HuH-7.5 (cell line): Measurements from ENCODE around the gene TMEM41B.
A peak's percentile ranks its signal among the peaks of the same experiment; 100 is the strongest.
"Not testable (repeated sequence)": the region's sequence is repeated elsewhere in the genome, so short reads cannot be mapped to it uniquely, and the experiment has no call there.

Source experiments
- DNase-seq: peaks from one replicate; pipeline ENCODE4 v3.0.0; 2011; ENCODE audit warnings: low spot score

The TMEM41B gene, protein sequence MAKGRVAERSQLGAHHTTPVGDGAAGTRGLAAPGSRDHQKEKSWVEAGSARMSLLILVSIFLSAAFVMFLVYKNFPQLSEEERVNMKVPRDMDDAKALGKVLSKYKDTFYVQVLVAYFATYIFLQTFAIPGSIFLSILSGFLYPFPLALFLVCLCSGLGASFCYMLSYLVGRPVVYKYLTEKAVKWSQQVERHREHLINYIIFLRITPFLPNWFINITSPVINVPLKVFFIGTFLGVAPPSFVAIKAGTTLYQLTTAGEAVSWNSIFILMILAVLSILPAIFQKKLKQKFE

DNA sequence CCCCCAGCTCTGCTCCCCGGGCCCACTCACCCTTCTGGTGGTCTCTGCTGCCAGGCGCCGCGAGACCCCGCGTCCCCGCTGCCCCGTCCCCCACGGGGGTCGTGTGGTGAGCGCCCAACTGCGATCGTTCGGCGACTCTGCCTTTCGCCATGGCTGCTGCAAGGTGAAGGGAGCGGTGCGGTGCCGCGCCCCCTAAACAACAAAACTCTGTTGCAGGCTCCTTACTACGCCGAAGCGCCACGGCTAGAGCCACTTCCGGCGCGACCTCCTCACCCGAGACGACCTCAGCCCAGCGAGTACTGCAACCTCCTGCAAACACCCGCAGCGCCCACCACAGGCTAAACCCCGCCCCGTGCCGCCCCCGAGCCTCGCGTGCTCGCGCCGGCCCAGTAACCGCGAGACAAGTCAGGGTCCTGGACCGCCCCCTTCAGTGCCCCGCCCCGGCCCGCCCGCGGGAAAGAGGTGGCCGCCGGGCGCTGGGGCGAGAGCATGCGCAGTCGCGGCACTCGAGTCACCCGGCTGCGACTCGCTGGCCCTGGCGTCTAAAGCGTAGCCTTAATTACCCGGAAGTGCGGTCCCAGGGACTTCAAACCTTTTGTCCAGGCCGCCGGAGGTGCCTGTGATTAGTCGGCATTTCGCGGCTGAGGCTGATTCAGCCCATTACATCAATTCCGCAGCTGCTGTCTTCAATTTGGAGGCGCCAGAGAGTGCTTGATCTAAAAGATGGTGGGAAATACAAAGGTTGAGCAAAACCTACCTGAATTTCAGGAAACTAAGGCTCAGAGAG is at the start of gene TMEM41B:
TSS of gene TMEM41B (minus strand) at position 303 of the 787 bp plus-strand sequence. CDS start at position 151, 152 bp downstream.
- peak; percentile 92 for DNase-seq

DNA sequence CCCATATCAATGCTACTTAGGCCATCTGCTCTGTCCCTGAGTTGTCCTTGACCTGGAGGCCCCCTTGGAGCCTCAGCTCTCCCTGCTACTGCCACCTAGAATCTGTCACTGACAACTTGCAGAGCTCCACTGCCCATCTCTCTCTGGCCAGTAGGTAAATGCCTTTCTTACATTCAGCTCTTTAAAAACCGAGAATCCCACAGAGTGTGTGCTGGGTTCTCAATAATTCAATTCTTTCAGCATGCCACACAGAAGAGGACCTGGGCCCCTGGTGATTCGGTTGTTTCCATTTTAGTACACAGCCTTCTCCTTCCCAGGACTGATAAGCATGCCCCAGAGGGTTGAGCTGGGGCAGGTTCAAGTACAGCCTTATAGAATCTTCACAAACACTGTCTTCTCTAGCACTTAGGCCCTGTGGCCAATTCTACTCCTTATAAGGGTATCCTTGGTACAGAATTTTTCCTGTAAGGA is 48.0 kb upstream of the TMEM41B start:
- no peak for DNase-seq

DNA sequence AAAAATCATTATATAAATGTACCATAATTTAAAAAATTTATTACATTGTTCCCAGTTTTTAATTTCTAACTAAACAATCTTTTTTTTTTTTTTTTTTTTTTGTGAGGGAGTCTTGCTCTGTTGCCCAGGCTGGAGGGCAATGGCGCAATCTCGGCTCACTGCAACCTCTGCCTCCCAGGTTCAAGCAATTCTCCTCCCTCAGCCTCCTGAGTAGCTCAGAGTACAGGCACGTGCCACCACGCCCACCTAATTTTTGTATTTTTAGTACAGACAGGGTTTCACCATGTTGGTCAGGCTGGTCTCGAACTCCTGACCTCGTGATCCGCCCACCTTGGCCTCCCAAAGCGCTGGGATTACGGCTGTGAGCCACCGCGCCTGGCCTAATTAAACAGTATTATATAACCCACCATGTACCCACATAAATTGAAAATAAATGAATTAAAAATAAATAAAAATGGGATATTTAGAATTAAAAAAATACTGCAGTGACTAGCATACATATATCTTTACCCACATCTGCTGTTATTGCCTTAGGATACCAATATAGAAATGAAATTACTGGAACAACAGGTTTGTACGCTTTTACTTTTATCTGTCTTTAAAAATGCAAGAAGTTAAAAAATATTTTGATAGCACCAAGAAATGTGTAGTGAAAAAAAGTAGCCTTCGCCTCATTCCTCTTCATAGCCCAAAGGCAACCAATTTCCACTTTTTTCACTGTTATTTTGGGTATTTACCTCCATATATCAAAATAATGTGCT is 46.6 kb upstream of the TMEM41B start:
- not testable (repeated sequence) for DNase-seq

DNA sequence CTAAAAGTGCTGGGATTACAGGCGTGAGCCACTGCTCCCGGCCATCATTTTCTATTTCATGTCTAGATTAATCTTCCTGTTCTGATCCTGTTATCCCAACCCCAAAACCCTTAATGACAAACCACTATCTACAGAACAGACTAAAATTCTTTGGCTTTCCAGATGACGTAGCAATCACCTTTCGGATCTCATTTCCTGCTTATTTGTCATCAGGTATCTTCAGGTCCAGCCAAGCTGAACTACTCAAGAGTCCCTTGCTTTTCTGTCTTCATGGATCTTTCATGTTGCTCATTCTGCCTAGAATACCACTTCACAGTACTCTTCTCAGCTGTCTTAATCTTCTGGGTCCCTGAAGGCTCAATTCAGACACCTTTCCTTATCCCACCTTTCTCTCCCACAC is 42.6 kb upstream of the TMEM41B start:
- DNase-seq: no peak

DNA sequence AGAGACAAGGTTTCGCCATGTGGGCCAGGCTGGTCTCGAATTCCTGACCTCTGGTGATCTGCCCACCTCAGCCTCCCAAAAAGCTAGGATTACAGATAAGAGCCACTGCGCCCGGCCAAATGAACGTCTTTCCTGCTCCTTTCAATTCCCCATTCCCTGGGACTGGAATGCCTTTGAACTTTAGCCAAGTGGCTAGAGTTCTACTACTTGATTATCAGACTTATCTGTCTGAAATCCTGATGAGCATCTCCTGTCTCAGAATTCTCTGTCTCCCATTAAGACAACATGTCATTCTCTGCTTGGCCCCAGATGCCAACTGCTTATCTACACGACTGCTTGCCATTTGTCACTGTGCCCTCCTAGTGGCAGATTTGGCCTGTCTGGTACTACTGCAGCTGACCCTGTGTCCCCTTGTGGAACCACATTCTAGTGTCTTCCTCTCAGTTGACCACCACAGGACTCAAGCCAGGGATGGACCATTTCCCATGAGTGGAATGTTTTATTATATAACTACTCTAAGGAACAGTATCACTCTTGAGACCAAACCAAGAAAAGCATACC is 37.0 kb upstream of the TMEM41B start:
- DNase-seq: no peak

DNA sequence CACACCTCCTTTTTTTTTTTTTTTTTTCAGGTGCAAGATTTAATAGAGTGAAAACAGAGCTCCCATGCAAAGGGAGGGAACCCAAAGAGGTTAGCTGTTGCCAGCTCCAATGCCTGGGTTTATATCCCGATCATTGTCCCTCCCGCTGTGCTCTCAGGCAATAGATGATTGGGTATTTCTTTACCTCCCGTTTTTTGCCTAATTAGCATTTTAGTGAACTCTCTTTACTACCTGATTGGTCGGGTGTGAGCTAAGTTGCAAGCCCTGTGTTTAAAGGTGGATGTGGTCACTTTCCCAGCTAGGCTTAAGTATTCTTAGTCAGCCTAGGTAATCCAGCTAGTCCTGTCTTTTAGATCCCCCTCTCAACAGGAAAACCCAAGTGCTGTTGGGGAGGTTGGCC is 33.4 kb upstream of the TMEM41B start:
- DNase-seq: not testable (repeated sequence)

DNA sequence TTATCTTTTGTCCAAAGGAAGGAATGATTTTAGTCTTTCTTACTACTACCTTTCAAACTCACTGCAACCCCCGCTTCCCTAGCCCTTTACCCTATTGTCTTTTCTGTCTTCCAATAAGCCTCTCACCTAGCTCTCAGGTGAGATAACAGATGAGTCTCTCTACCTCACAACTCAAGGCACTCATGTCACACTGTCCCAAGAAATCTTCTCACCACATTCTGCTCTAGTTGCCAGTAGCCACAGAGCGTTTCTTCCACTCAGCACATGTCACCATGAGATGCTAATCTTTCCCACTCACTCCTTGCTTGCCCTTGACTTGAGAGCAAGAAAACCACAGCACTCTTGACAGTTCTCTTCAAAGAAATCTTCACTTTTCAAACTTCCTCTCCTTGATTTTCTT is 32.7 kb upstream of the TMEM41B start:
- no peak for DNase-seq

DNA sequence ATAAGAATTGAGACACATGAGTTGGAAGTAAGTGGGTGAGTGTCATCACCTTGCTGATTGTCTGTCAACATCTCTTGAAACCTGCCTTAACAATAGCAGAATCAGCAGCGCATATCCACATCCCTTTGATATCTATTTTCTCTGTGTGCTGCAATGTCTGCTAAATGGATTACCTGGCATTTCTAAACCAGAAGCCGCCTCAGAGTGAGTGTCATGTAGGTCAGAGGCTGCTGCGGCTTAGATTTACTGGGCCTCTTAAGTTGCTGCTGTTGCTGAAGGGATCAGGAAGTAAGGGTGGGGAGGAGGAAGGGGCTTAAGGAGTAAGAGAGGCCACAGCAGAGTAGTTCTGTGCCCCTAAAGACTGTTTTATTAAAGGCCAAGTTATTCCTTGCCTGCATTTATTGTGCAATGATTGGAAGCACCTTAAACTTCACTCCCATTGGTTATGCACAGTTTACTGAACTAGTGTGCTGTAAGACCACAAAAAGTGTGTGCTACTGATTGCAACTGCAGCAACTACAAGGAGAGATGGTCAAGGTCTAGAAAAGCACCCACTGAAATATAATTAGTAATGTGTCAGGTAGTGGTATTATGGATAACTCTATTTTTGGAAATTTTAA is 29.8 kb upstream of the TMEM41B start:
- DNase-seq: no peak

DNA sequence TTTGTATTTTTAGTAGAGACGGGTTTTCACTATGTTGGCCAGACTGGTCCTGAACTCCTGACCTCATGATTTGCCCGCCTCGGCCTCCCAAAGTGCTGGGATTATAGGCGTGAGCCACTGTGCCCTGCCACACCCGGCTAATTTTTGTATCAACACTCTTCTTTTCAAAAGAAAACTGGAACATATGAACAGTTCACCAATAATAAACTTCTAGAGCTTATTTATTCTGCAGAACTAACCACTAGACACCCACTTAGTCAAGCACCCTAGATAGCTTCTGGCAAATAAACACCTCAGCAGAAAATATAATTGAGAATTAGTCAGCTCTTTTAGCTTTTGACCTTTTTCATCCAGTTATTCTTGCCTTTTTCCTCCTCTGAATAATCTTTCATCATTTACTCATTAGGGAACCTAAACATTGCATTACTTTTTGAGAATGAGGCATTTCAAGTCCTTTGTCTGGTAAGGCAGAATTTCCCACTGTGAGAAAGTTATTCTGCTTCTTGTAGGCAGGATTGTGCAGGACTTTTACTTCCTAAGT is 27.3 kb upstream of the TMEM41B start:
- no peak for DNase-seq

DNA sequence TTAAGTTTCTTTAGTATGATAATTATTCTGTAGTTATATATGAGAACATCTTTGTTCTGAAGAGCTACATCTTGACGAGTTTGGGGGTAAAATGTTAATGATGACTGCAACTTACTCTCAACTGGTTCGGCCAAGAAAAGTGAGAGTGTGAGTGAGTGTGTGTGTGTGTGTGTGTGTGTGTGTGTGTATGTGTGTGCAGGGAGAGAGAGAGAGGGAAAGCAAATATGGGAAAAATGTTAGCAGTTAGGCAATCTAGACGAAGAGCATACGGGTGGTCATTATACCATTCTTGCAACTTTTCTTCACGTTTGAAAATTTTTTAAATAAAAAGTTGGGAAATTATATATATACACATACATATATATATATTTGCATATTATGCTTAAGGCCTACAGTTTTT is 18.3 kb upstream of the TMEM41B start:
- DNase-seq: no peak

DNA sequence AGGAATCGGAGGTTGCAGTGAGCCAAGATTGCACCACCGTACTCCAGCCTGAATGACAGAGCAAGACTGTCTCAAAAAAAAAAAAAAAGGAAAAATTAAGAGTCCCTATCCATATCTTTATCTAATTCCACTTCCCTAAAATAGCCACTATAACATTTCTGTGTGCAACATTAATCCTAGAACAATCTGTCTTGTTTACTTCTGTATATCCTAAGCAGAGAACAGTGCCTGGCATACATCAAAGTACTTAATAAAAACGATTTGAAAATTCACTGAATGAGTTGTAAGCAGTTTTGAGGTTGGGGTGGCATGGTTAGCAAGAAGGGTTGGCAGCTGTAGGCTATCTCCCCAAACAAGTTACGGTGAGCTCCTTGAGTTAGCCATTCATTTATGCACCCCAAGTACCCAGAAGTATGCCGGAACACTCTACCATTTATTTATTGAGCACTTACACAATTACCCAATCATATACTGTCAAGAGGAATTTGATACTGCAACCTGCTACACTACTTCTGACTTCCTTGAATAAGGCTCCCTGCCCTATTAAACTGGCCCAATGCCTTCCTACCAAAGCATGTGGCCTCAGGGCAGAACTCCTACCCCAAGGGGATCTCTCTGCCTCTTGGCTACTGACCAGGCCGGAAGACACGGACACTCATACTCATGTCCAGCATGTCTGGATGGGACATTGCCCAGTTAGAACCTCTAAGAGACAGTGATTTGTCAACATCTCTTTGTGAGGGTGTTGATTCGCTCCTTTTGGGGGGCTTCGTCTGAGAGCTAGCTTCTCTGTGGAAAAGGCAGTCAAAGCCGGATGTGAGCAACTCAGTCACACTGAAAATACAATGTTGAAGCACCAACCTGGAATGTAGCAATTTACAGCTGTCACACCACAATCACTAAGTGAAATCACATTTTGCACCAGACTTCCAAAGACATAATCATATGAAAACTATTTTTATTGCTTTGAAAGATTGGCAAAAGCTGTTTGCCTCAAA is 16.3 kb upstream of the TMEM41B start:
- no peak for DNase-seq

DNA sequence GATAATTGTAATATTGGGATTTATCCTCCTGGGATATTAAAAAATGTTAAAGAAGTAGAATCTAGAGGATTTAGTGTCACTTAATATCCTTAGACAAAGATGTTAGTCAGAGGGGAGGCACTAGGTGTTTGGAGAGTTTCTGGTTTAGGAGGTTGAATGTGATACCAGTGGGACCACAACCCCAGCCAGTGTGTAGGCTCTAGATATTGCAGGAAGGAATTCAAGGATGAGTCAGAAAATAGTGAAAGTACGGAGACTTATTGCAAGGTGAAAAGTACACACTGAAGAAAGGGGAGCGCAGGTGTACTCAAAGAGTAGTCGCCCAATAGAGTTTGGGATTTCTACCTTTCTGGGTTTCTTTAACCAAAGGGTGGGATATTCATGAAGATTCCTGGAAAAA is 5.7 kb upstream of the TMEM41B start:
- no peak for DNase-seq

DNA sequence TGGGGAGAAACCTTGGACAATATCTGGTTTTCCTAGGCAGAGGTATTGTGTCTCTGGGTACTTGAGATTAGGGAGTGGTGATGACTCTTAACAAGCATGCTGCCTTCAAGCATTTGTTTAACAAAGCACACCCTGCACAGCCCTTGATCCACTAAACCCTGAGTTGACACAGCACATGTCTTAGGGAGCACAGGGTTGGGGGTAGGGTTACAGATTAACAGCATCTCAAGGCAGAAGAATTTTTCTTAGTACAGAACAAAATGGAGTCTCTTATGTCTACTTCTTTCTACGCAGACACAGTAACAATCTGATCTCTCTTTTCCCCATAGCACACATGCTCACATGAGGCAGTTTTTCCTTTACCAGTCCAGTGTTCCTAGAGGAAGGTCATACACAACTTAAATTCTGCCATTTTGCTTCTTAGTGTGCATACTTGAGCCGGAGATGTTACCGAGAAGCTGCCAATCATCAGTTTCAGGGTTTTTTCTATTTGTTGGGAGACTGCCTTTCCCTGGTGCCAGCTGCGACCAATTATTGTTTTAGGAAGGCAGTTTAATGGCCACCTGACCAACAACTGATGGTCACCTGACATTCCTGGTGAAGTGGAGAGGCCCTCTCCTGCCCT is 5.1 kb upstream of the TMEM41B start:
- not testable (repeated sequence) for DNase-seq

DNA sequence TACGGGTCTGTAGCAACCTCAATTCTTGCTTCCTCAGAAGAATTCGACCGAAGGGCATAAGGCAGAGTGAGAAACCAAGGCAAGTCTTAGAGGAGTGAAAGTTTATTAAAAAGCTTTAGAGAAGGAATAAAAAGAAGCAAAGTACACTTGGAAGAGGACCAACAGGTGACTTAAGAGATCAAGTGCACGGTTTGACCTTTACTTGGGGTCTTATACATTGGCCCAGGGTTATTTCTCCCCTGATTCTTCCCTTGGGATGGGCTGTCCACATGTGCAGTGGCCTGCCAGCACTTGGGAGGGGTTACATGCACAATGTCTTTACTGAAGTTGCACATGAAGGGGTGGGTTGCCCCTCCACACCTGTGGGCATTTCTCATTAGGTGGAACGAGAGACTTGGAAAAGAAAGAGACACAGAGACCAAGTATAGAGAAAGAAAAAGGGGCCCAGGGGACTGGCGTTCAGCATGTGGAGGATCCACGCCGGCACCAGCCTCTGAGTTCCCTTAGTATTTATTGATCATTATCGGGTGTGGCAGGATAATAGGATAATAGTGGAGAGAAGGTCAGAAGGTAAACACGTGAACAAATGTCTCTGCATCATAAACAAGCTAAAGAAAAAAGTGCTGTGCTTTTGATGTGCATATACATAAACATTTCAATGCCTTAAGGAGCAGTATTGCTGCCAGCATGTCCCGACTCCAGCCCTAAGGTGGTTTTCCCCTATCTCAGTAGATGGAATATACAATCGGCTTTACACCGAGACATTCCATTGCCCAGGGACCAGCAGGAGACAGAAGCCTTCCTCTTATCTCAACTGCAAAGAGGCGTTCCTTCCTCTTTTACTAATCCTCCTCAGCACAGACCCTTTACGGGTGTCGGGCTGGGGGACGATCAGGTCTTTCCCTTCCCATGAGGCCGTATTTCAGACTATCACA is 4.3 kb upstream of the TMEM41B start:
- not testable (repeated sequence) for DNase-seq

DNA sequence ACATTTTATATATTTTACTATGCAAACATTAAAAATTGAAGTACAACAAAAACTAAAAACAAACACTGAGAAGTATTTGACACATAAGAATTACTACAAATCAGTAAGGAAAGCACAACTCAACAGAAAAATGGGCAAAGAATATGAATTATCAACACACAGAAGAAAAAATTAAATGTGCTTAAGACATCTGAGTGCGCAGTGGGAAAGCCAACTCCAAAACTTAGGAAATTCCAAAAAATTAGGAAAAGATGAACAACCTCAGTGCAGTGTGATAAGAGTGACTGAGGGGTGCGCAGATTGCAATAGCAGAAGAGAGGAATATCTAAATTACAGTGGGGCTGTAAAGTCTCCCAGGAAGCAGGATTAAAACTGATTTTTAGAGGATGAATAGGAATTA is 1.9 kb upstream of the TMEM41B start:
- DNase-seq: no peak

DNA sequence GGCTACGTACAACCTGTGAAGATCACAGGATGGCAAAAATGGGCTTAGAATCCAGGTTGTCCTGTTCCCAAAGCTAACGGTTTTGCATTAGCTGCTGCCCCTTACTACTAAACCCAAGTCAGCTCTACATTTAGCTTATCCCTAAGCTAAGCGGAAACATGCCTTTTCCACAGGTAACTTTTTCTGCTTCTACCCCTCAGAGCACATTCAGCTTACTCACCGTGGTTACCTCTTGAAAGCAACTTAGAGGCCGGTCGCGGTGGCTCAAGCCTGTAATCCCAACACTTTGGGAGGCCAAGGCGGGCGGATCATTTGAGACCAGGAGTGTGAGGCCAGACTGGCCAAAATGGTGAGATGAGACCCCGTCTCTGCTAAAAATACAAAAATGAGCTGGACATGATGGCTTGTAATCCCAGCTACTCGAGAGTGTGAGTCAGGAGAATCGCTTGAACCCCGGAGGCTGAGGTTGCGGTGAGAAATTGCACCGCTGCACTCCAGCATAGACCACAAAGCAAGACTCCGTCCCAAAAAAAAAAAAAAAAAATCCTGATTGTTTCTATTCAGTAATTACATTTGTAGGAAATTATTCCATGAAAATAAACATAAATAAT is 790 bp upstream of the TMEM41B start:
- no peak for DNase-seq

DNA sequence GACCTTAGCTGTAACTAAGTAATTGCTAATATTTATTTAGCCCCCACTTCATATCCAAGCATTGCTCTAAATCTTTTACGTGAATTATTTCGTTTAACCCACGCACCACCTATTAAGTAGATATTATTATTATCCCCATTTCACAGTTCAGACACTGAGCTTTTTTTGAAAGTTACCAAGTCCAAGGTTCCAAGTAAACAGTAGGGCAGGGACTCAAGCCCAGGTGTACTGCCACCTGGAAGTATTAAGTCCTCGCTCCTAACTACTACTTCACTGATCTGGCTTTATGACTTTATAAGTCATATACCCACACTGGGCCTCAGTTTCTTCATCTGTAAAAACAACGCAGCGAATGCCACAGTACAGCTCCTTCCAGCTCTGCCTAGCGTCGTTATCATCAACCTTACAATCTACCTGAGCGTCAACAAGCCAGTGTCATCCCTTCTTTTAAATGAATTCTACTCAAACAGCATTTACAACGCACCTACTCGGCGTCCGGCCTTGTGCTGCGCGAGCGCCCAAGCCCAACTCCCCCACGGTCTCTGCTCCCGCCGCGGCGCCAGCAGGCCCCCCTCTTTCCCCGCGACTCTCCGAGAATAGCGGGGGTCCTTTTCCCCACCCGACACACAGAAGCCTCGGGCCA is 624 bp downstream of the TMEM41B start:
- no peak for DNase-seq
